NOMO-1 (cell line): Measurements from ENCODE around the gene TNFRSF13B.
"Not testable (repeated sequence)": the region's sequence is repeated elsewhere in the genome, so short reads cannot be mapped to it uniquely, and the experiment has no call there.

Experiments
- DNase-seq, 2 experiments: peaks; one replicate each; lab custom pipeline; 2025; ENCODE audit not compliant: unreplicated experiment in 2 of 2; lab: John Stamatoyannopoulos, UW

Gene TNFRSF13B

DNA sequence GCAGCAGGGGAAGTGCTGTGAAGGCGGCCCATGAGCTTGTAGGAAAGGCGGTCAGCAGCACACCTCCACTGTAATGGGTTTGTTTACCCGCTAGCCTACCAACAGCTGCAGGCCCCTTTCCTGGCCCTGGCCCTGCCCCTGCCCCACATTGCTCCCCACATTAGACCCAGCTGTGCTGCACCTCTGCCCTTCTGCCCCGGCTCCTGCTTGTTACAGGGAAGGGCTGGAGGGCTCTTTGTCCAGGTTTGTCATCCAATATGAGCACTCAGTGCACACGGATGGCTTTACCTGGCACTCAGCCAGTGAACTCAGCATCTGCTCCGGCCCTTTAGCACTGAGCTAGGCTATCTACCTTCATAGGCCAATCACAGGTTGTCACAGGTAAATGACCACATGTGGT, 36.0 kb upstream of the TNFRSF13B start:
- DNase-seq, result not testable (repeated sequence)

DNA sequence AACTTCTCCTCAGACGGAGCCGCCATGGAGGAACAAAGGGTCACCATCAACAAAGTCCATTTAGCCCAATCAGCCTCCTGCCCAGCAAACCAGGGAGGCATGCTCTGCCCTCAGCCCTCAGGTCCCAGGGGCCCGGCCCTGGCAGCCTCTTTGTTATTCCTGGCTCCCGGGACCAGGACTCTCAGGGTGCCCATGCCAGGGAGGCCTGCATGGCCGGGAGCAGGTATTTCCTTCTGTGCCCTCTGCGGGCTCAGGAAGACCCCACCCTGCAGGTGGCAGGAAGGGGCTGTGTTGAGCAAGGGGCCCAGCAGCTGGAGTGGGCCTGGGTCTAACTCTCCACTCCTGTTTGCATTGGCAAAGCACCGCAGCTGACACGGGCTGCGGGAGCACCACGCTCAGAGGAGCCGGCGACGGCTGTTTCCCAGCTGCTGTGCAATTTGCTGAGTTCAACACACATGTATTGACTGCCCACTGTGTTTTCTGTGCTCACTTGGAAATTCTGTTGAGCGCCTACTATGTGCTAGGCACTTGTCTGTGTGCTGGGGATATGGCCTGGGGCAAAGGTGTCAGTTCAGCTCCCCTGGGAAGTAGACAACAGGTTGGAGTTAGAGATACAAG, 33.2 kb upstream of the TNFRSF13B start:
- DNase-seq, result not testable (repeated sequence)

DNA sequence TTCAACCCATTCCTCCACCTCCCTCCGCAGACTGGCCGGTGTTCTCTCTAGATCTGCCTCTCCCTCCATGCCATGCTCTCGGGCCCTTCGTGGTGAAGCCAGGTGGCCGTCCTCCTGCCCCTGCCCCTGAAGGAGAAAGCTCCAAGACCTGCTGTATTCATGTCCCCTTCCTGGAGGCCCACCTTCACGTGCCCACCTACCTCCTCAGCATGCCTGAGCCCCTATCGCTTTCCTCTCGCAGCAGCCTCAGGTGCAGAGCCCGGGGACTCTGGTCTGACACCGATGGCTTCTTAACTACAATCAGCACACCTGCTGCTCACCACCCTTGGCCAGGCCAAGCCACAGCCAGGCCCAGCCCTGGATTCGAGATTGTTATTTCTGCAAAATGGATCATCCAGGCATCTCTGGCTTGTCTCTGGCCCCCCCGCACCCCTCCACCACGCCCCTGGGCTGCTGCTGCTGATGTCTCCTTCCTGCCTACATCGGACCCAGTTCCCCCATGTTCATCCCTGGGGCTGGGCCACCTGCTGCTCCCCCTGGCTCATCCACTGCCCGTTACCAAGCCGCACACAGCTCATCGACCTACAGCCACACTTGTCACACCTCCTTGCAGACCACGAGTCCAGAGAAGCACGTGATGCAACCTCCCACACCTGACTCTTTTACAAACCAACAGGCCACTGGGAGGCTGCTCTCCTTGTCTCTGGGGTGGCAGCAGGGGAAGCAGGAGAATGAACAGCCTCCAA, 32.5 kb upstream of the TNFRSF13B start:
- no peak for DNase-seq

DNA sequence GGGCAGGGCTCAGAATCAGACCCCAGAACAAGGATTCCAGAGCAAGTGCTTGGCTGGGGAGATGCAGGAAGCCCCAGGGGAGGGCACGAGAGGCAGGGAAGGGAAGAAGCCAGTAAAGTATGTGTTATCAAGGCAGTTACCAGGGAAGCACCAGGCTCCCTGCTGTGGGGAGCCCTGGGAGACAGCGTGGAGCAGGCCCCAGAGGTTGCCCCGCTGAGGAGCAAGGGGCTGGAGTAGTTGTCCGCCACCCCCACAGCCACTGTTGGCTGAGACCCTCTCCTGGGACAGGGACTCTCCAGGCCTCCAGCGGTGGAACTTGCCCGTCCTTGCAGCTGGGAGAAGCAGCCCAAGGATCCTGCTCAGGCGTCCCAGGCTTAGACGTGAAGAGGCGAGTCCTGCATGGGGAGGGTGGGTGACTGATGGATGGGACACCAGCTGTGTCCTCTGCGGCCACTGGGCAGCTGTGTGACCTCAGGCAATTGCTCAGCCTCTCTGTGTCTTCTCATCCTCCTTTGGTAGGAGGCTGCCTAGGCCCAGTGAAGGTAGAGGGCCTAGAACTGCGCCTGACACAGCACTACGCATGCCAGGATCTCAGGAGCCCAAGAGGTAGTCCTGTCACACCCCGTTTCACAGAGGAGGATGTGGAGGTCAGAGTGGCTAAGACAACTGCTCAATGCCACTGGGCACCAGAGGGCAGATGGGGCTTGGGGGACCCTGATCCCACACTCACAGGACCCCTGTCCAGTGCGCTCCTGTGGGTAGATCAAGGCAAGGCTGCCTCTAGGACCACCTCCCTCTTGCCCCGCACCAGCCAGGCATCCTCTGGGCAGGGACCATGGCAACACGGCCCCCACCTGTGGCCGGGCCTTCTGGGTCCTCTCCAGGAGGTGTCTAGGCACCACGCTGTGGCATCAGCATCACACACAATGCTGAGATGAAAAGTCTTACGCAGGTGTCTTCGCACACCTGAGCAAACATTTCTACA, 31.1 kb upstream of the TNFRSF13B start:
- DNase-seq, result not testable (repeated sequence)

DNA sequence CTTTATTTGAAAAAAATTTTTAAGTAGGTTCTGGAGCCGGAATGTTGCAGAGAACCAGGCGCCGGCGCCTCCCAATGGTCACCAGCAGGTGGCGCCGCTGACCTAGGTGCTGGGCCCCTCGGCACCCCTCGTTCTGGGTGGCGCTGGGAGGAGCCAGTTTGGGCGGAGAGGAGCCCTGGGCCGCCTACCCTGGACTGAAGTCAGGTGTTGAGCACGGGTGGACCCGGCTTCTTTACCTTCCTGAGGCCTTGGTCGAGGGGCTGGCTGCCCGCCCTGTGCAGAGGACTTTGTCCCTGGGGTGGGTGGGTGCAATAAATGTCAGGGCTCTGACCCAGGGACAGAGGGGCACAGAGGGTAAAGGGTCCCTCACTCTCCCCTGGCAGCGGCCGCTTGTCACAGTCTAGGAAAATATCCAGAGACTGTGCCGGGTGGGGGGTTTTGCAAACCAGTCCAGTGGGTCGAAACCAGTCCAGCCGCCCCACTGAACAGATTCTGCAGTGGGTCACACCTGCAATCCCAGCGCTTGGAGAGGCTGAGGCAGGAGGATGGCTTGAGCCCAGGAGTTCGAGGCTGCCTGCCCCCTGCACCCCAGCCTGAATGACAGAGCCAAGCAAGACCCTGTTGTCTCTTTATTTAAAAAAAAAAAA, 30.1 kb upstream of the TNFRSF13B start:
- peak; percentile 37 to 52 for DNase-seq

DNA sequence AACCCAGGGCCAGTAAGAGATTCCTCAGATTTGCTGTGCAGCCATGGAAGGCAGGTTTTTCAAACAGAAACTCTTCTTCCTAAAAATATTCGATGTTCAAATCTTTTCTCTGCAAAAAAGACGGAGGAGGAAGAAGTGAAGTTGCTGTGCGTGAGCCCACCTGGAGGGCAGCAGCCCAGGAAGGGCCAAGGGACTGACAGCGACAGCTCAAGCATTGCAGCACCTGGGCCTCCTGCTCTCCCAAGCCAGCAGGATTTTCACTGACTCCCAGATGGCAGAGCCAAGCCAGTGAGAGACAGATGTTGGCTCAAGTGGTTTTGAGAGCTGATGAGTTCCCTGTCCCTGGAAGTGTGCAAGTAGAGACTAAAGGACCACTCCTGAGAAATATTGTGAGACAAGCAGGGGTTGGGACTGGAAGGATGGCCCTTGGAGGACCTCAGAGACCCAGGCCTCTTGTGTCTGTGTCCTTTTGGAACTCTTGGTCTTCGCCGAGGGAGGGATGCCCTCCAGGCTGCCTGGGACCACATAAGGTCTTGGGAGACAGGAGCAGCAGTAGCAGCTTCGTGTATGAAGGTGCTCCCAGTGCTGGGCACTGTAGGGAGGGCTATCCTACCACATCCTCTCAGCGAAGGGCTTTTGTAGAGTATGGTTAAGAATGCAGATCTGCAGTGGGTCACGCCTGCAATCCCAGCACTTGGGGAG, 29.3 kb upstream of the TNFRSF13B start:
- no peak for DNase-seq

DNA sequence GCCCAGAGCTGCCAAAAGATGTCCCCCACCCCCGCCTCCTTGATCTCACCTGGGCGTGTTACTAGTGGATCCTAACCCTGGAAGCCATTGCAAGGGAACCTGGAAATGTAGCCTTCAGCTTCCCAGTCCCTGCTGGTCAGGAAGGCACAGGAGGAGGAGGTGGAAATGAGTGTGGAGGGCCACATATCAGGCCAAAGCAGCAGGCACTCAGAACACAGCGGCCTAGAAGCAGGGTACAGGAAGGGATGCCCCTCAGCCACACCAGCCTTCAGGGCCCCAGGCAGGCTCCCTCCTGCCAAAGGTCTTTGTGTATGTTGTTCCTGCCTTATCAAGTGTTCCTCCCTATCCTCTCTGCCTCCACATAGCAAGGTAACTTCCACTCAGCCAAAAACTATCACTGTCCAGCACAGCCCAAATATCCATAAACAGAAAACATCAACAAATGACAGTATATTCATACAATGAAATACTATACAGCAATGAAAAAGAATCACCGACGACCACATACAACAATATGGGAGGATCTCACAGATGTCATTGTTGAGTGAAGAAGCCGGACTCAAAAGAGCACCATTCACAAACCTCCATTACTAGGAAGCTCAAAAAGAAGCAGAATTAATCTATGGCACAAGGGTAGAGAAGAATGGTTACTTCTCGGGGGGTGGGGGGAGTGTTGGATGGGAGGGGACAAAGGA, 28.2 kb upstream of the TNFRSF13B start:
- no peak for DNase-seq

DNA sequence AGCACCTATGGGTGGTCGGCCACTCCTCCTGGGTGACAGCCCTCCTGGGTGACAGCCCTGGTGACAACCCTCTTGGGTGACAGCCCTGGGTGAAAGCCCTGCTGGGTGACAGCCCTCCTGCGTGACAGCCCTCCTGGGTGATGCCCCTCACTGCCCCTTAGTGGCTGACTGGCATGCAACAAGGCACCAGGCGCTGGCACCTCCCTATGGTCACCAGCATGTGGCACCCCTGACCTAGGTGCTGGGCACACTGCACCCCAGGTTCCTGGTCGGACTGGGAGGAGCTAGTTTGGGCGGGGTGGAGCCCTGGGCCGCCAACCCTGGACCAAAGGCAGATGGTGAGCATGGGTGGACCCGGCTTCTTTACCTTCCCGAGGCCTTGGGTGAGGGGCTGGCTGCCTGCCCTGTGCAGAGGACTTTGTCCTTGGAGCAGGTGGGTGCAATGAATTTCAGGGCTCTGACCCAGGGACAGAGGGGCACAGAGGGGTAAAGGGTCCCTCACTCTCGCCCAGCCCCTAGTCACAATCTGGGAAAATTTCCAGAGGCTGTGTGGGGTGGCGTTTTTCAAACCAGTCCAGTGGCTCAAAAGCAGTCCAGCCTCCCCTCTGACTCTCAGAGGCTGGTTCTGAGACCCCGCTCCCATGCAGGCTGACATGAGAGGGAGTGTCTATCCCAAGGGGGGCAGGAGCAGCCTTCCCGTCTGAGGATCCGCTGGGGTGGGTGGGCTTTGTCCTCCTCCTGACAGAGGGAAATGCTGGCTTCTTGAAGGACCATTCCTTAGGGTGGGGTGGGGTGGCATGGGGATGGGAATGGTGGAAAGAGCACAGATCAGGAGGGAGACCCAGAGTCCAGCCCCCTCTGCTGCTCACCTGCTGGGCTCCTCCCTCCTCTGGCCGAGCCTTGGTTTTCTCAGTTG, 25.9 kb upstream of the TNFRSF13B start:
- DNase-seq, result no peak

DNA sequence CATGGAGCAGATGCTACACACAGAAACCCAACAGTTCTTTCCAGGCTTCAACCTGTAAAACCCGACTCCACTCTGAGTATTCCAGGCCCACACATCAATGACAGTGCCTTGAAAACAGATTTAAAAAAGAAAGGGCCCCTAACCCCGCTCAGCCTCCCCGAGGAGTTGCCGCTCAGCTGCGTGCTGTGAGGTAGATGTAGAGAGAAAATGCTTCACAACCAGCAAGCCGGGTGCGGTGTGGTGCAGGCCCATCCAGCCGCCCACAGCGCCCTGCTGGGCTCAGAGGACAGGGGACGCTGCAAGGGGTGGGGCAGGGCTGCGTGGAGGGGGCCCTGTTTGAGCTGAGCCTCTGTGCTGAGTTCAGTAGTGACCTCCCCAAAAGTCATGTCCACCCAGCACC, 24.8 kb upstream of the TNFRSF13B start:
- not testable (repeated sequence) for DNase-seq

DNA sequence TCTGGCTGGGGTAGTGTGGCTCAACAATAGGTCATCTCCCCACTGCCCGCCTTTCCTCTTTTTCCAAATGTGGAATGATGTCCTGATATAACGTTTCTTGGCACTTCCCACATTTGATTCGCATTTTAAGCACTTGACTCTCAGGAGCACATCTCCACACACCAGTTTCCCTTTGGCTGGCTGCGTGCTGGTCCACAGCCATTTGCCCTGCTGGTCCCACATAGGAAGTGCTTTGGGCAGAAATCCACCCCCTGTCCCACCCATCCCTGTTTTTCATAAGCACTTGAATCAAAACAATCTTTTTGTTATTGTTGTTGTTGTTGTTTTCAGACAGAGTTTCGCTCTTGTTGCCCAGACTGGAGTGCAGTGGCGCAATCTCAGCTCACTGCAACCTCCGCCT, 24.0 kb upstream of the TNFRSF13B start:
- DNase-seq, result no peak

DNA sequence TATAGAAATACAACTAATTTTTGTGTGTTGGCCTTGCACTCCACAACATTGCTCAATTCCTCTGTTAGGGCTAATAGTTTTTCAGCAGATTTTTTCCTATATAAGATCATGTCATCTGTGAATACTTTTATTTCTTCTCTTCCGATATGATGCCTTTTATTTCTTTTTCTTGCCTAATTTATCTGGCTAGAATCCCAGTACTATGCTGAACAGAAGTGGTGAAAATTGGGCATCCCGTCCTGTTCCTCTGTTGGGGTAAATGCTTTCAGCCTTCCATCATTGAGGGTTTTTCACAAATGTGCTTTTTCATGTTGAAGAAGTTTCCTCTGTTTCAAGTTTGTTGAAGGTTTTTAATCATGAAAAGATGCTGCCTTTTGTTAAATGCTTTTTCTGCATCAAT, 22.7 kb upstream of the TNFRSF13B start:
- no peak for DNase-seq

DNA sequence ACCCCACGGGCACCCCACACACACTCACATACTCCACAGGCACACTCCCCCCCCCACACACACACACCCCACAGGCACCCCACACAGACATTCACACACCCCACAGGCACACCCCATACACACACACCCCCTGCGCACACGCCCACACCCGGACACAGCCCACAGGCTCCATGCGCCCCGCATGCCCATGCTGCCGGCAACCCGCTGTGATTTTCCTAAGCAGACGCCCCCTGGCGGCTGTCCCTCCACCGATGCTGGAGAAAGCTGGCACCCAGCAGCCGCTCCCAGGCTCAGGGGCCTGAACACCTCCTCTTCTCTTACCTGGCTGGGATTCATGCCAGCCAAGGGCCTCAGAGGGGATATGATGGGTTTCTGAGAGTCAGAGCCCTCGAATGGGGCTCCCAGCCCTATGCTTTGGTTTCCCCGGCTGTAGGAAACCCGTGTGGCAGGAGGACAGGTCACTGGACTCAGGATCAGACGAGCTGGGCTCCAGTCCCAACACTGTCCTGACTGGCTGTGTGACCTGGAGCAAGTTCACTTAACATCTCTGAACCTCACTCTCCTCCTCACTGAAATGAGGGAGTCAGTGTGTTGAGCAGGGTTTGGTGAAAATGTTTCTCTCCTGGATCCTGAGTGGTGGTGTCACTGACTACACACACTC, 19.6 kb upstream of the TNFRSF13B start:
- peak; percentile 62 to 69 for DNase-seq

DNA sequence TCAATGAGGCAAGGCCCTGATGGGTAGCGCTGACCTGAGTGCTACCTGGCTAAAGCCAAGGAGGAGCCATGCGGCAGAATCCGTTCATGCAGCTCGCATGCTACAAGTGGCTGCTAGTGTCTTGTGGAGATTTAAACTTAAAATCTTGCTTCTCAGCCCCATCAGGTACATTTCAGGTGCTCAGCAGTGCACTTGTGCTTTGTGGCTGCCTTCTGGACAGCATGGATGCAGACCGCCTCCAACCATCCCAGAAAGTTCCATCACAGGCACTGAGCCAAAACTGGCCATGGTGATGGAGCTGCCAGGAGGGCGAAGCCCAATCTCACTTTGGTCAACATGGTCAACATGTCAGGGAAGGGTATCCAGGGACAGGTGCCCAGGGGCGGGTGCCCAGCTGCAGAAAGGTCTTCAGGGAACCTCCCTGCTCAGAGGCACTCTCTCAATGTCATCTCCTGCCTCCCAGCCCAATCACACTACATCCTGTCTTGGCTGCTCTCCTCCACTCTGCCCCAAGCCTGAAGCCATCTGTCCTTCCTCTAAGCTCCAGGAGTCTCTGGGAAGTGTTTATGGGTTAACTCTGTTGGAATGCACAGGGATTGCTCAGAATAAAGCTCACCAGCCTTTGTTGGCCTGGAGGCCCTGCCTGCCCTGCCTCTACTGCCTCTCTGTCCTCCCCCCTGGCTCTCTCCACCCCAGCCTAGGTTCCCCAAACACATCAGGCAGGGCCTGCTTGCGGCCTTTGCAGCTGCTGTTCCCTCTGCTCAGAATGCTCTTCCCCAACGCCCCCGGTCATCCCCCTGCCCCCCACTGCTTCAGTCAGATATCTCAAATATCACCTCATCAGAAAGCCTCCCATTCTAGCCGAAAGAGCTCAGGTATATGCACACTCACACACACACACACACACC, 18.3 kb upstream of the TNFRSF13B start:
- no peak for DNase-seq

DNA sequence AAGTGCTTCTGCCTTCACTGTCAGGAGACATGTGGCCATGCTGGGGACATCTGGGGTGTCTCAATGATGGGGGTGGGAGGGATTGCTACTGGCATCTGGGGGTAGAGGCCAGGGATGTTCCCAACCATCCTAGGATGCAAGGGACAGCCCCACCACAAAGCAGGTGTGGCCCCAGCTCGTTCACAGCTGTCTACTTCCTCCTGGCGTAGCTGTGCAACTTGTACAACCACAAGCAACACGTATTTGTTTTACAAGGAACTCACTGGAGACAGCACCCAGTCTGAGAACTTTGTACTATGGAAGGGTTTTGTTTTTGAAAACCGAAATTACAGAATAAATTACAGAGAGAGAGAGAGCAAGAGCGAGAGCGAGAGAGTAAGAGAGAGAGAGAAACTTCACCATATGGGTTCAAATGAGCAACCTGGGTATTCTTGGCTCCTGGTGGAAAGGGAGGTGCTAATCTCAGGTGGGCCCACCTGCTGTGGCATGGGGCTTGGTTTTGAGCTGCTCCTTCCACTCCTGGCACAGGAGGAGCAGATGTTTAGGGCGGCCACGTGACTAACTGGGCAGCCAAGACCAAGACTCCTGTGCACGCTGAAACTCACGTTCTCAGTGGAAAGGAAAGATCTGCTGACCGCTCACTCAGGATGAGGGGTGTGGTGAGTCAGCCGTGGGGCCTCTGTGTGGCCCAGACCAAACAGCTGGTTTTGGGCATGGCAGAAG, 17.5 kb upstream of the TNFRSF13B start:
- DNase-seq, result peak in 1 of 2 experiments; percentile 34

DNA sequence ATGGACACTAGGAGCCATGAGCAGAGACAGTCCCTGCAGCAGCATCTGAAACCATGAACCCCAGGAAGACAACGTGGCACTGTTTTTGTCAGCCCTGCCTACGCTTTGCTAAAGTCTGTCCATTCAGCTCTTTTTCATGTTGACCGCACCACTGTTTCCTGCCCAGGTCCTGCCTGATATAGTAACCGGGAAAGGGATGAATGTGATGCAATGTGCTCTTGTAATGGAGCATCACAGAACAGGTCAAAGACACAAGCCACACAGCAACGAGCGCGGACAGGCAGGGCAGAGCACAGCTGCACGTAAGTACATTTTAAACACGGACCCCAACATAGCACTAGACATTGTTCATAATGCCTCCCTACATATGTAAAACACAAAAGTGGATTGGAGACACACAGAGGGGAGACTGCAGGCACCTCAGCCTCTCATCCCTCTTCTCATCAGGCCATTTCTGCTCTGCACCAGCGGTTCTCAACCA, 16.9 kb upstream of the TNFRSF13B start:
- no peak for DNase-seq
